ENCODE measurements around the gene KCNH6. TPM values are rescaled to one million over a fixed set of nuclear protein-coding genes. Genes with fewer than 3 reads are reported as not detected.

KCNH6 gene
- total RNA-seq, 1 donor from 2014 or later, result not detected

- TF ChIP-seq CTCF (conservative IDR thresholded peaks at IDR 0.05; ENCODE audit: low read depth, low read length), result no peak
- DNase-seq (ENCODE audit: low read depth), result no peak
- H3K4me3 ChIP-seq (ENCODE audit: low read depth, low read length), result no peak overlapping the region
These were observed 3.9 kb upstream of the KCNH6 start for GRCh38 chr17:63519116-63519881.

- no peak overlapping the region for H3K4me3 ChIP-seq (ENCODE audit: low read depth, low read length)
- TF ChIP-seq CTCF (conservative IDR thresholded peaks at IDR 0.05; ENCODE audit: low read depth, low read length), result no peak
- peak; percentile 18 for DNase-seq (ENCODE audit: low read depth)
These were observed 2.9 kb upstream of the KCNH6 start for GRCh38 chr17:63519972-63520882.

- no peak overlapping the region for H3K4me3 ChIP-seq (ENCODE audit: low read depth, low read length)
- no peak for TF ChIP-seq CTCF (conservative IDR thresholded peaks at IDR 0.05; ENCODE audit: low read depth, low read length)
- DNase-seq (ENCODE audit: low read depth), result no peak
These were observed 893 bp downstream of the KCNH6 start for GRCh38 chr17:63524051-63524450.

GRCh38 chr17:63525190-63525946, 2.2 kb downstream of the KCNH6 start:
- no peak for DNase-seq (ENCODE audit: low read depth)
- no peak for TF ChIP-seq CTCF (conservative IDR thresholded peaks at IDR 0.05; ENCODE audit: low read depth, low read length)
- H3K4me3 ChIP-seq (ENCODE audit: low read depth, low read length), result no peak overlapping the region

- no peak for TF ChIP-seq CTCF (conservative IDR thresholded peaks at IDR 0.05; ENCODE audit: low read depth, low read length)
- no peak overlapping the region for H3K4me3 ChIP-seq (ENCODE audit: low read depth, low read length)
- DNase-seq (ENCODE audit: low read depth), result no peak
These were observed 3.7 kb downstream of the KCNH6 start for GRCh38 chr17:63526861-63527260.

GRCh38 chr17:63528183-63528582, 5.0 kb downstream of the KCNH6 start:
- TF ChIP-seq CTCF (conservative IDR thresholded peaks at IDR 0.05; ENCODE audit: low read depth, low read length), result no peak
- no peak overlapping the region for H3K4me3 ChIP-seq (ENCODE audit: low read depth, low read length)
- DNase-seq (ENCODE audit: low read depth), result no peak

Measured in epithelial cell of proximal tubule (primary cell).